ENCODE results near the gene ZCCHC8.
"Not testable (repeated sequence)": the region's sequence is repeated elsewhere in the genome, so short reads cannot be mapped to it uniquely, and the experiment has no call there.

Gene ZCCHC8

GRCh38 chr12:122500685-122501488, at the start of gene ZCCHC8:
ZCCHC8 (minus strand) TSS chr12:122500932; CDS start chr12:122500840, 92 bp downstream.
- DNase-seq = peak; percentile 98

- no peak for DNase-seq
Measured at GRCh38 chr12:122547330-122547729, 46.6 kb upstream of the ZCCHC8 start.

GRCh38 chr12:122545855-122546254, 45.1 kb upstream of the ZCCHC8 start:
- no peak for DNase-seq

GRCh38 chr12:122544537-122544936, 43.8 kb upstream of the ZCCHC8 start:
- DNase-seq = no peak

GRCh38 chr12:122538496-122538895, 37.8 kb upstream of the ZCCHC8 start:
- DNase-seq = no peak

- no peak for DNase-seq
Measured at GRCh38 chr12:122537021-122537420, 36.3 kb upstream of the ZCCHC8 start.

GRCh38 chr12:122533856-122534255, 33.1 kb upstream of the ZCCHC8 start:
- no peak for DNase-seq

GRCh38 chr12:122528992-122529391, 28.3 kb upstream of the ZCCHC8 start:
- DNase-seq = no peak

- DNase-seq = no peak
Measured at GRCh38 chr12:122528582-122528981, 27.9 kb upstream of the ZCCHC8 start.

- peak; percentile 3 for DNase-seq
Measured at GRCh38 chr12:122527478-122527944, 26.8 kb upstream of the ZCCHC8 start.

GRCh38 chr12:122526683-122527477, 26.1 kb upstream of the ZCCHC8 start, which contains the start of the genes KNTC1 and RSRC2:
KNTC1 (plus strand) TSS chr12:122527249; CDS start chr12:122530064, 2,815 bp downstream.
RSRC2 (minus strand) TSS chr12:122526936; CDS start chr12:122526853, 83 bp downstream.
- DNase-seq = peak; percentile 99

- no peak for DNase-seq
Measured at GRCh38 chr12:122523846-122524718, 23.4 kb upstream of the ZCCHC8 start.

GRCh38 chr12:122523280-122523679, 22.5 kb upstream of the ZCCHC8 start:
- no peak for DNase-seq

- no peak for DNase-seq
Measured at GRCh38 chr12:122520676-122521075, 19.9 kb upstream of the ZCCHC8 start.

- no peak for DNase-seq
Measured at GRCh38 chr12:122519418-122519817, 18.7 kb upstream of the ZCCHC8 start.

- DNase-seq = no peak
Measured at GRCh38 chr12:122518908-122519307, 18.2 kb upstream of the ZCCHC8 start.

GRCh38 chr12:122517877-122518276, 17.1 kb upstream of the ZCCHC8 start:
- no peak for DNase-seq

GRCh38 chr12:122516544-122517361, 16.0 kb upstream of the ZCCHC8 start:
- no peak for DNase-seq

GRCh38 chr12:122515275-122515674, 14.5 kb upstream of the ZCCHC8 start:
- no peak for DNase-seq

GRCh38 chr12:122513660-122514059, 12.9 kb upstream of the ZCCHC8 start:
- no peak for DNase-seq

GRCh38 chr12:122513028-122513427, 12.3 kb upstream of the ZCCHC8 start:
- DNase-seq = not testable (repeated sequence)

GRCh38 chr12:122508163-122508562, 7.4 kb upstream of the ZCCHC8 start:
- no peak for DNase-seq

All from DMS153 (cell line).